Lower leg skin (tissue), 4 donors: ENCODE data around the gene PSKH1. TPM values are rescaled to one million over a fixed set of nuclear protein-coding genes. Genes with fewer than 3 reads are reported as not detected.
A peak's percentile ranks its signal among the peaks of the same experiment; 100 is the strongest.

Source experiments
- DNase-seq, 2 donors: peaks; one replicate each; pipeline ENCODE4 v3.0.0-alpha.2; 2019; ENCODE audit warnings: low spot score in 2 of 2
- H3K4me3 ChIP-seq: fragments of 200-600 bp; sonication (generic); 2 replicates; pipeline ENCODE4 v1.5.1; 2017; ENCODE audit warnings: mild to moderate bottlenecking, low read depth; ENCODE audit not compliant: poor library complexity, severe bottlenecking
- POLR2A ChIP-seq, 2 donors: fragments of 450-650 bp; IDR thresholded peaks; one replicate each; pipeline ENCODE4 v1.6.1; 2016 to 2017; ENCODE audit warnings: antibody characterized with exemption in 2 of 2, mild to moderate bottlenecking in 1 of 2, moderate library complexity in 1 of 2
- WGBS, 2 donors: methylation state at CpG; one replicate each; pipeline ENCODE4 v1.1.5; 2018; 5-methylcytosine and 5-hydroxymethylcytosine counted together
- intact Hi-C: fragments of 100-400 bp; cut with DNase I; formaldehyde crosslinking; loops from one replicate; pipeline ENCODE4 v1.15.0; 2023; ENCODE audit warnings: low total_unique reads
- total RNA-seq, 4 donors: library from RNA; depleted of rRNA; stranded (reverse); fragments of >200 nt; gene quantifications; one replicate each; pipeline ENCODE4 v1.1.0, GENCODE V29; 2016
- TF ChIP-seq, protein P1 (sequence below), 3 donors: fragments of 450-650 bp; IDR thresholded peaks; one replicate each; pipeline ENCODE4 v1.5.1; 2016; ENCODE audit warnings: antibody characterized with exemption in 3 of 3, mild to moderate bottlenecking in 3 of 3, moderate library complexity in 2 of 3

PSKH1 gene
- total RNA-seq, 4 donors from 2014 or later, result 11.1 to 17.9 (median 14.4) TPM

DNA sequence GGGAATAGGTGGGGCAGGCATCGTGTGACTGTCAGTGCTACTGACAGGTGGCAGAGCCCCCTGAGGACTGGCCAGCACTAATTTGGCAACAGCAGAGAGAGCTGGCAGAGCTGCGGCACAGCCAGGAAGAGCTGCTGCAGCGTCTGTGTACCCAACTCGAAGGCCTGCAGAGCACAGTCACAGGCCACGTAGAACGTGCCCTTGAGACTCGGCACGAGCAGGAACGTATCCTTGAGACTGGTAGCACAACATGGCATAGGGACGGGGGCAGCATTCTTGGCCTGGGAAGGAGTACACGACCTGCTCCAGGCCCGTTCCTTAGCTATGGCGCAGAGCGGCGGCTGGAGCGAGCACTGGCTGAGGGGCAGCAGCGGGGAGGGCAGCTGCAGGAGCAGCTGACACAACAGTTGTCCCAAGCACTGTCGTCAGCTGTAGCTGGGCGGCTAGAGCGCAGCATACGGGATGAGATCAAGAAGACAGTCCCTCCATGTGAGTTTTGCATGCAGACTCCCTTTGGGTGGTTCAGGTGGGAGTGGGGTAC, 11.4 kb upstream of the PSKH1 start:
- WGBS, 2 donors, result 89 to 92% methylated on average over 21 of the region's 21 CpGs
- no peak overlapping the region for H3K4me3 ChIP-seq
- intact Hi-C loops, result loop anchor here (5.0 kb wide), 1 partner anchor 46 kb away; no protein-coding TSS in a partner anchor

DNA sequence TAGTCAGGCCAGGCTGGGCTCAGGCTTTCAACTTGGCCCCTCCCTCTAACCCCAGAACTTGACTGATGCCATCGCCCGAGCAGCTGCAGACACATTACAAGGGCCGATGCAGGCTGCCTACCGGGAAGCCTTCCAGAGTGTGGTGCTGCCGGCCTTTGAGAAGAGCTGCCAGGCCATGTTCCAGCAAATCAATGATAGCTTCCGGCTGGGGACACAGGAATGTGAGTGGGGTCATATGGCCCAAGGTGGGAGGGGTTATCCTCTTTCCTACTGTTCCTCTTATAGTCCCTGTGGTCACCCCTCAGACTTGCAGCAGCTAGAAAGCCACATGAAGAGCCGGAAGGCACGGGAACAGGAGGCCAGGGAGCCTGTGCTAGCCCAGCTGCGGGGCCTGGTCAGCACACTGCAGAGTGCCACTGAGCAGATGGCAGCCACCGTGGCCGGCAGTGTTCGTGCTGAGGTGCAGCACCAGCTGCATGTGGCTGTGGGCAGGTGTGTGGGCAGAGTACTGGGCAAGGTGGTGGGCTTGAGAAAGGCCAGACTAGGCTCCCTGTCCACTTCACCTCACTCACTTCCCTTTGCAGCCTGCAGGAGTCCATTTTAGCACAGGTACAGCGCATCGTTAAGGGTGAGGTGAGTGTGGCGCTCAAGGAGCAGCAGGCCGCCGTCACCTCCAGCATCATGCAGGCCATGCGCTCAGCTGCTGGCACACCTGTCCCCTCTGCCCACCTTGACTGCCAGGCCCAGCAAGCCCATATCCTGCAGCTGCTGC, 10.5 kb upstream of the PSKH1 start:
- H3K4me3 ChIP-seq, result no peak overlapping the region
- no peak for TF ChIP-seq POLR2A (IDR thresholded peaks at IDR 0.05)
- TF ChIP-seq, protein P1, sequence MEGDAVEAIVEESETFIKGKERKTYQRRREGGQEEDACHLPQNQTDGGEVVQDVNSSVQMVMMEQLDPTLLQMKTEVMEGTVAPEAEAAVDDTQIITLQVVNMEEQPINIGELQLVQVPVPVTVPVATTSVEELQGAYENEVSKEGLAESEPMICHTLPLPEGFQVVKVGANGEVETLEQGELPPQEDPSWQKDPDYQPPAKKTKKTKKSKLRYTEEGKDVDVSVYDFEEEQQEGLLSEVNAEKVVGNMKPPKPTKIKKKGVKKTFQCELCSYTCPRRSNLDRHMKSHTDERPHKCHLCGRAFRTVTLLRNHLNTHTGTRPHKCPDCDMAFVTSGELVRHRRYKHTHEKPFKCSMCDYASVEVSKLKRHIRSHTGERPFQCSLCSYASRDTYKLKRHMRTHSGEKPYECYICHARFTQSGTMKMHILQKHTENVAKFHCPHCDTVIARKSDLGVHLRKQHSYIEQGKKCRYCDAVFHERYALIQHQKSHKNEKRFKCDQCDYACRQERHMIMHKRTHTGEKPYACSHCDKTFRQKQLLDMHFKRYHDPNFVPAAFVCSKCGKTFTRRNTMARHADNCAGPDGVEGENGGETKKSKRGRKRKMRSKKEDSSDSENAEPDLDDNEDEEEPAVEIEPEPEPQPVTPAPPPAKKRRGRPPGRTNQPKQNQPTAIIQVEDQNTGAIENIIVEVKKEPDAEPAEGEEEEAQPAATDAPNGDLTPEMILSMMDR (IDR thresholded peaks at IDR 0.05), result no peak
- WGBS, 2 donors, result 76 to 87% methylated on average over 16 to 17 of the region's 18 CpGs
- intact Hi-C loops, result loop anchor here (5.0 kb wide), 1 partner anchor 45 kb away; no protein-coding TSS in a partner anchor
- no peak for DNase-seq

More for the DNA sequence above, 11.4 kb upstream of the PSKH1 start:
- no peak for TF ChIP-seq POLR2A (IDR thresholded peaks at IDR 0.05)
- TF ChIP-seq, protein P1 (IDR thresholded peaks at IDR 0.05), result no peak
- no peak for DNase-seq

DNA sequence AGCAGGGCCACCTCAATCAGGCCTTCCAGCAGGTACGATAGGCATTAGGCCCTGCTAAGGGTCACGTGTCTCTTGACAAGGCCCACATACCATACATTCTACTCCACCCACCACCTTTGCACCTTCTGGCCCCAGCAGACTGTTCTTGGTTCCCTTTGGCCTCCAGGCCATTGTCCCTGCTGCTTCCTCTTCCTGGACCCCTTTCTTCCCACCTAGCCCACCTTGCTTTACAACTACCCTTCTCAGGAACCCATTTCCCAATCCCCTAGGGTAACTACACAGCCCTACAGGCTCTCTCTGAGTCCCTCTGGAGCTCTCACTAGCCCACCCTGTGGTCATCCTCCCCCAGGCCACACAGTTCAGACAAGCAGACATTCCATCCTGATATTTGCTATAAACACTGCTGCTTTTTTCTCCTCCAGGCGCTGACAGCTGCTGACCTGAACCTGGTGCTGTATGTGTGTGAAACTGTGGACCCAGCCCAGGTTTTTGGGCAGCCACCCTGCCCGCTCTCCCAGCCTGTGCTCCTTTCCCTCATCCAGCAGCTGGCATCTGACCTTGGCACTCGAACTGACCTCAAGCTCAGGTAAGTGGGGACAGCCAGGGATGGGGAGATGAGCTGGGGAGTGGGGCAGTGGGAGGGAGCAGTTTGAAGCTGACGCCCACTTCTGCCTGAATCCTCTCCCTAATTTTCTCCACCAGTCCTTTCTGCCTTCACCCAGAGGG, 9.7 kb upstream of the PSKH1 start:
- no peak for TF ChIP-seq POLR2A (IDR thresholded peaks at IDR 0.05)
- TF ChIP-seq, protein P1 (IDR thresholded peaks at IDR 0.05), result no peak
- intact Hi-C loops, result loop anchor here (5.0 kb wide), 1 partner anchor 44 kb away; no protein-coding TSS in a partner anchor
- 75 to 79% methylated on average over 6 of the region's 6 CpGs for WGBS, 2 donors
- DNase-seq, result no peak
- H3K4me3 ChIP-seq, result no peak overlapping the region

DNA sequence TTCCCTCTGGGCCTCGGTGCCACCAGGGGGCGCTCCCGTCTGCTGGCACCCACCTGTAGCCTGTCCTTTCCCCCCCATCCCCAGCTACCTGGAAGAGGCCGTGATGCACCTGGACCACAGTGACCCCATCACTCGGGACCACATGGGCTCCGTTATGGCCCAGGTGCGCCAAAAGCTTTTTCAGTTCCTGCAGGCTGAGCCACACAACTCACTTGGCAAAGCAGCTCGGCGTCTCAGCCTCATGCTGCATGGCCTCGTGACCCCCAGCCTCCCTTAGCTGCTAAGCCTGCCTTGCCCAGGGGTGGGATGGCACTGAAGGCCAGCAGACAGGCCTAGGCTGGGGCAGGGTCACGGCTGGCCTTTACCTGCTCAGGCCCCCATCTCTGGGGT, 9.2 kb upstream of the PSKH1 start:
- 47 to 55% methylated on average over 8 to 11 of the region's 11 CpGs for WGBS, 2 donors
- TF ChIP-seq, protein P1 (IDR thresholded peaks at IDR 0.05), result peak in 1 of 3 donors; percentile 8
- TF ChIP-seq POLR2A (IDR thresholded peaks at IDR 0.05), result no peak
- intact Hi-C loops, result loop anchor here (5.0 kb wide), 1 partner anchor 43 kb away; no protein-coding TSS in a partner anchor
- no peak overlapping the region for H3K4me3 ChIP-seq
- peak in 1 of 2 donors; percentile 87 for DNase-seq

DNA sequence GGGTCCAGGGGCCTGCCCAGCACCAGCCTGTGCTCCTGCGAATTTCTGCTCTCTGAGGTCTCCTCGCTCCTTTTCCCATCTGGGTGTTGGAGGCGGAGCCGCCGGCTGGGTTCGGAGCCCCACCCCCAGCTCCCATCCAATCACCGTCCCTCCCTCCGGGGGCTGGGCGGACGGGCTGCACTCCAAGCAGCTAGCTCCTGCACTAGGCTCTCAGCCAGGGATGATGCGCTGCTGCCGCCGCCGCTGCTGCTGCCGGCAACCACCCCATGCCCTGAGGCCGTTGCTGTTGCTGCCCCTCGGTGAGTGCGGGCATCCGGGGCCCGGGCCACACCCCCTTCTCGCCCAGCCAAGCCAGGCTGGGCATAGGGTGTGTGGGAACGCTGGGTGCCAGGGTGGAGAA, 8.4 kb upstream of the PSKH1 start, which contains the start of gene NRN1L:
Gene NRN1L (plus strand): TSS at position 202 of the 400 bp plus-strand sequence. CDS start 19 bp downstream, at position 221.
- intact Hi-C loops, result loop anchor here (5.0 kb wide), 1 partner anchor 43 kb away; no protein-coding TSS in a partner anchor
- H3K4me3 ChIP-seq, result no peak within 1 kb of the TSS
- peak; percentile 75 to 97 for DNase-seq
- TF ChIP-seq POLR2A (IDR thresholded peaks at IDR 0.05), result no peak
- TF ChIP-seq, protein P1 (IDR thresholded peaks at IDR 0.05), result no peak
- WGBS, 2 donors, result 0 to 24% methylated on average over 10 to 22 of the region's 22 CpGs
